Esophagus squamous epithelium (tissue), 4 donors: ENCODE results near the gene CNOT1.
A peak's percentile ranks its signal among the peaks of the same experiment; 100 is the strongest.

Source experiments
- POLR2A ChIP-seq, 4 donors: fragments of 450-650 bp; IDR thresholded peaks; one replicate each; pipeline ENCODE4 v1.6.1; 2017; ENCODE audit warnings: antibody characterized with exemption in 4 of 4, mild to moderate bottlenecking in 4 of 4, moderate library complexity in 3 of 4
- TF ChIP-seq, protein P1 (sequence below), 6 experiments: fragments of 450-650 bp in 4 of 6; fragments of 200-600 bp in 2 of 6; sonication (generic) in 2 of 6; IDR thresholded peaks; one replicate each; pipeline ENCODE4 v1.5.1; 2016 to 2019; ENCODE audit warnings: antibody characterized with exemption in 6 of 6, mild to moderate bottlenecking in 4 of 6, moderate library complexity in 4 of 6

- TF ChIP-seq, protein P1, sequence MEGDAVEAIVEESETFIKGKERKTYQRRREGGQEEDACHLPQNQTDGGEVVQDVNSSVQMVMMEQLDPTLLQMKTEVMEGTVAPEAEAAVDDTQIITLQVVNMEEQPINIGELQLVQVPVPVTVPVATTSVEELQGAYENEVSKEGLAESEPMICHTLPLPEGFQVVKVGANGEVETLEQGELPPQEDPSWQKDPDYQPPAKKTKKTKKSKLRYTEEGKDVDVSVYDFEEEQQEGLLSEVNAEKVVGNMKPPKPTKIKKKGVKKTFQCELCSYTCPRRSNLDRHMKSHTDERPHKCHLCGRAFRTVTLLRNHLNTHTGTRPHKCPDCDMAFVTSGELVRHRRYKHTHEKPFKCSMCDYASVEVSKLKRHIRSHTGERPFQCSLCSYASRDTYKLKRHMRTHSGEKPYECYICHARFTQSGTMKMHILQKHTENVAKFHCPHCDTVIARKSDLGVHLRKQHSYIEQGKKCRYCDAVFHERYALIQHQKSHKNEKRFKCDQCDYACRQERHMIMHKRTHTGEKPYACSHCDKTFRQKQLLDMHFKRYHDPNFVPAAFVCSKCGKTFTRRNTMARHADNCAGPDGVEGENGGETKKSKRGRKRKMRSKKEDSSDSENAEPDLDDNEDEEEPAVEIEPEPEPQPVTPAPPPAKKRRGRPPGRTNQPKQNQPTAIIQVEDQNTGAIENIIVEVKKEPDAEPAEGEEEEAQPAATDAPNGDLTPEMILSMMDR (IDR thresholded peaks at IDR 0.05), result peak in 5 of 6 experiments; percentile 34 to 62 (median 40)
- TF ChIP-seq POLR2A (IDR thresholded peaks at IDR 0.05), result no peak
These were observed 31.7 kb upstream of the CNOT1 start for GRCh38 chr16:58661199-58661830.
